Neural progenitor cell (in vitro differentiated cells): ENCODE measurements around the gene MAGI1.

Experiments used
- EZH2 ChIP-seq: fragments of 200-600 bp; sonication (generic); IDR thresholded peaks from 2 replicates; pipeline ENCODE4 v1.6.1; 2017; ENCODE audit warnings: antibody characterized with exemption, mild to moderate bottlenecking, moderate library complexity
- TF ChIP-seq, protein P1 (sequence below): fragments of 200-600 bp; sonication (generic); IDR thresholded peaks from 2 replicates; pipeline ENCODE4 v1.5.1; 2017; ENCODE audit warnings: antibody characterized with exemption, mild to moderate bottlenecking

DNA sequence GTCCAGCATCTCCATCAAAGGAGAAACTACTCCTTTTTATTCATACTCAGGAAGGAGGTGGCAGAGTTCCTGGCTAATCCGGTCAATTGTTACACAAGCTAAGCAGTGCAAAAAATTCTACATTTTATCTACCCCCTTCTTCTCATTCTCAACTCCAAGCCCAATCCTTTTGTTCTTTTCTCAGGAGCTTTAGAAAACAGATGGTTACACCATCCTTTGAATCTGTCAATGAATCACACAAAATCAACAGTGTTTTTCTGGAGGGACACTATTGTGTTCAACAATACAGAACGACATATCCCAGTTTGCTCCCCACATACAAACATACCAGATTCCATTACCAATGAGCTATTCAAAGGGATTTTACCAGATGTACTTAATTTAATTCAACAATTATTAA lies 362.1 kb downstream of the MAGI1 start:
- TF ChIP-seq, protein P1, sequence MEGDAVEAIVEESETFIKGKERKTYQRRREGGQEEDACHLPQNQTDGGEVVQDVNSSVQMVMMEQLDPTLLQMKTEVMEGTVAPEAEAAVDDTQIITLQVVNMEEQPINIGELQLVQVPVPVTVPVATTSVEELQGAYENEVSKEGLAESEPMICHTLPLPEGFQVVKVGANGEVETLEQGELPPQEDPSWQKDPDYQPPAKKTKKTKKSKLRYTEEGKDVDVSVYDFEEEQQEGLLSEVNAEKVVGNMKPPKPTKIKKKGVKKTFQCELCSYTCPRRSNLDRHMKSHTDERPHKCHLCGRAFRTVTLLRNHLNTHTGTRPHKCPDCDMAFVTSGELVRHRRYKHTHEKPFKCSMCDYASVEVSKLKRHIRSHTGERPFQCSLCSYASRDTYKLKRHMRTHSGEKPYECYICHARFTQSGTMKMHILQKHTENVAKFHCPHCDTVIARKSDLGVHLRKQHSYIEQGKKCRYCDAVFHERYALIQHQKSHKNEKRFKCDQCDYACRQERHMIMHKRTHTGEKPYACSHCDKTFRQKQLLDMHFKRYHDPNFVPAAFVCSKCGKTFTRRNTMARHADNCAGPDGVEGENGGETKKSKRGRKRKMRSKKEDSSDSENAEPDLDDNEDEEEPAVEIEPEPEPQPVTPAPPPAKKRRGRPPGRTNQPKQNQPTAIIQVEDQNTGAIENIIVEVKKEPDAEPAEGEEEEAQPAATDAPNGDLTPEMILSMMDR: no peak
- TF ChIP-seq EZH2: no peak
